ENCODE results near the gene PBXIP1. TPM values are rescaled to one million over a fixed set of nuclear protein-coding genes. Genes with fewer than 3 reads are reported as not detected.

Gene PBXIP1
- total and polyA plus RNA-seq, 10 of the 15 experiments (the other 5 are each of a cell fraction or from before 2014, with no cell fraction given), result 0.63 to 25.6 (median 15.4) TPM

DNA sequence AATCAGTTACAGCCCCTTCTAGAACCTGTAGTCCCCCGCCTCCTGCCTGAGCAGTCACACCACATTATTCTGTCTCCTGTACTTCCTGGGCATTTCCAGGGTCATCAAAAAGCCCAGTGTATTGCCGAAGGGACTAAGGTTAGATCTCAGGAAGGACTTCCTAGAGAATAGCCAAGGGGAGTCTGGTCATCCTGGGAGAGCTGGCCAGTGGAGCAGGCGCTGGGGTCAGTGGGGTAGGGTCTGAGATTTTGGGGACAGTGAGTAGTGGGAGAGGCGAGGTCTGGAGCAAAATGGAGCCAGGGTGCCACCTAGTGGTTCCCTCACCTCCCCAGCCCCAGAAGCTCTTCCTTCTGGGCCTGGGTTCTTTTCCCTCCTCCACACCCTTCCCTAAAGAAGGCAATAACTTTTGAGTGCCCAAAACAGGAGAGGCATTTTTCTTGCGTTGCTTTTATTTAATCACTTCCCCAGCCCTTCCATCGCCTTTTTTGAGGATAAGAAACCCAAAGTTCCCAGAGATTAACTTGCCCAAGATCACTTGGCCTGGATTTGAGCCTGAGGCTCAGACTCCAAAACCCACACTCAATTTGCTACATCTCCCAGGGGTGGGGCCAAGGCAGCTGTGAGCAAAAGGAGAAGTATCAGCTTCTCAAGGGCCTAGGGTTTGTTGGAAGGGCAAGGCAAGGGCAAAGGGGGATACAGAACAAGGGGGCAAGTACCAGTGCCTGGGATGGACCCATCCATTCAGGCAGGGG lies 12.1 kb downstream of the PBXIP1 start (continued):
- TF ChIP-seq EP300 (IDR thresholded peaks at IDR 0.05; ENCODE audit: borderline replicate concordance in 1 of 2, control insufficient read depth in 1 of 2, low read depth in 2 of 2, low read length in 2 of 2) (no peak), ZBED1 (IDR thresholded peaks at IDR 0.05; ENCODE audit: borderline replicate concordance) (no peak), IKZF2 (IDR thresholded peaks at IDR 0.05) (peak; percentile 53 to 61), JUNB (IDR thresholded peaks at IDR 0.05) (no peak), EZH2 (IDR thresholded peaks at IDR 0.05; ENCODE audit: borderline replicate concordance, control insufficient read depth, low read depth, low read length) (no peak), YBX1 (IDR thresholded peaks at IDR 0.05) (no peak), TARDBP (IDR thresholded peaks at IDR 0.05; ENCODE audit: borderline replicate concordance) (no peak), CBX3 (IDR thresholded peaks at IDR 0.05; ENCODE audit: borderline replicate concordance, low read depth) (no peak), ZNF217 (IDR thresholded peaks at IDR 0.05) (no peak)
- TF ChIP-seq, protein P1, sequence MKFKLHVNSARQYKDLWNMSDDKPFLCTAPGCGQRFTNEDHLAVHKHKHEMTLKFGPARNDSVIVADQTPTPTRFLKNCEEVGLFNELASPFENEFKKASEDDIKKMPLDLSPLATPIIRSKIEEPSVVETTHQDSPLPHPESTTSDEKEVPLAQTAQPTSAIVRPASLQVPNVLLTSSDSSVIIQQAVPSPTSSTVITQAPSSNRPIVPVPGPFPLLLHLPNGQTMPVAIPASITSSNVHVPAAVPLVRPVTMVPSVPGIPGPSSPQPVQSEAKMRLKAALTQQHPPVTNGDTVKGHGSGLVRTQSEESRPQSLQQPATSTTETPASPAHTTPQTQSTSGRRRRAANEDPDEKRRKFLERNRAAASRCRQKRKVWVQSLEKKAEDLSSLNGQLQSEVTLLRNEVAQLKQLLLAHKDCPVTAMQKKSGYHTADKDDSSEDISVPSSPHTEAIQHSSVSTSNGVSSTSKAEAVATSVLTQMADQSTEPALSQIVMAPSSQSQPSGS (IDR thresholded peaks at IDR 0.05; ENCODE audit: low read length), result no peak
- TF ChIP-seq, protein P2, sequence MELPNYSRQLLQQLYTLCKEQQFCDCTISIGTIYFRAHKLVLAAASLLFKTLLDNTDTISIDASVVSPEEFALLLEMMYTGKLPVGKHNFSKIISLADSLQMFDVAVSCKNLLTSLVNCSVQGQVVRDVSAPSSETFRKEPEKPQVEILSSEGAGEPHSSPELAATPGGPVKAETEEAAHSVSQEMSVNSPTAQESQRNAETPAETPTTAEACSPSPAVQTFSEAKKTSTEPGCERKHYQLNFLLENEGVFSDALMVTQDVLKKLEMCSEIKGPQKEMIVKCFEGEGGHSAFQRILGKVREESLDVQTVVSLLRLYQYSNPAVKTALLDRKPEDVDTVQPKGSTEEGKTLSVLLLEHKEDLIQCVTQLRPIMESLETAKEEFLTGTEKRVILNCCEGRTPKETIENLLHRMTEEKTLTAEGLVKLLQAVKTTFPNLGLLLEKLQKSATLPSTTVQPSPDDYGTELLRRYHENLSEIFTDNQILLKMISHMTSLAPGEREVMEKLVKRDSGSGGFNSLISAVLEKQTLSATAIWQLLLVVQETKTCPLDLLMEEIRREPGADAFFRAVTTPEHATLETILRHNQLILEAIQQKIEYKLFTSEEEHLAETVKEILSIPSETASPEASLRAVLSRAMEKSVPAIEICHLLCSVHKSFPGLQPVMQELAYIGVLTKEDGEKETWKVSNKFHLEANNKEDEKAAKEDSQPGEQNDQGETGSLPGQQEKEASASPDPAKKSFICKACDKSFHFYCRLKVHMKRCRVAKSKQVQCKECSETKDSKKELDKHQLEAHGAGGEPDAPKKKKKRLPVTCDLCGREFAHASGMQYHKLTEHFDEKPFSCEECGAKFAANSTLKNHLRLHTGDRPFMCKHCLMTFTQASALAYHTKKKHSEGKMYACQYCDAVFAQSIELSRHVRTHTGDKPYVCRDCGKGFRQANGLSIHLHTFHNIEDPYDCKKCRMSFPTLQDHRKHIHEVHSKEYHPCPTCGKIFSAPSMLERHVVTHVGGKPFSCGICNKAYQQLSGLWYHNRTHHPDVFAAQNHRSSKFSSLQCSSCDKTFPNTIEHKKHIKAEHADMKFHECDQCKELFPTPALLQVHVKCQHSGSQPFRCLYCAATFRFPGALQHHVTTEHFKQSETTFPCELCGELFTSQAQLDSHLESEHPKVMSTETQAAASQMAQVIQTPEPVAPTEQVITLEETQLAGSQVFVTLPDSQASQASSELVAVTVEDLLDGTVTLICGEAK (IDR thresholded peaks at IDR 0.05; ENCODE audit: borderline replicate concordance), result no peak
- TF ChIP-seq, protein P3, sequence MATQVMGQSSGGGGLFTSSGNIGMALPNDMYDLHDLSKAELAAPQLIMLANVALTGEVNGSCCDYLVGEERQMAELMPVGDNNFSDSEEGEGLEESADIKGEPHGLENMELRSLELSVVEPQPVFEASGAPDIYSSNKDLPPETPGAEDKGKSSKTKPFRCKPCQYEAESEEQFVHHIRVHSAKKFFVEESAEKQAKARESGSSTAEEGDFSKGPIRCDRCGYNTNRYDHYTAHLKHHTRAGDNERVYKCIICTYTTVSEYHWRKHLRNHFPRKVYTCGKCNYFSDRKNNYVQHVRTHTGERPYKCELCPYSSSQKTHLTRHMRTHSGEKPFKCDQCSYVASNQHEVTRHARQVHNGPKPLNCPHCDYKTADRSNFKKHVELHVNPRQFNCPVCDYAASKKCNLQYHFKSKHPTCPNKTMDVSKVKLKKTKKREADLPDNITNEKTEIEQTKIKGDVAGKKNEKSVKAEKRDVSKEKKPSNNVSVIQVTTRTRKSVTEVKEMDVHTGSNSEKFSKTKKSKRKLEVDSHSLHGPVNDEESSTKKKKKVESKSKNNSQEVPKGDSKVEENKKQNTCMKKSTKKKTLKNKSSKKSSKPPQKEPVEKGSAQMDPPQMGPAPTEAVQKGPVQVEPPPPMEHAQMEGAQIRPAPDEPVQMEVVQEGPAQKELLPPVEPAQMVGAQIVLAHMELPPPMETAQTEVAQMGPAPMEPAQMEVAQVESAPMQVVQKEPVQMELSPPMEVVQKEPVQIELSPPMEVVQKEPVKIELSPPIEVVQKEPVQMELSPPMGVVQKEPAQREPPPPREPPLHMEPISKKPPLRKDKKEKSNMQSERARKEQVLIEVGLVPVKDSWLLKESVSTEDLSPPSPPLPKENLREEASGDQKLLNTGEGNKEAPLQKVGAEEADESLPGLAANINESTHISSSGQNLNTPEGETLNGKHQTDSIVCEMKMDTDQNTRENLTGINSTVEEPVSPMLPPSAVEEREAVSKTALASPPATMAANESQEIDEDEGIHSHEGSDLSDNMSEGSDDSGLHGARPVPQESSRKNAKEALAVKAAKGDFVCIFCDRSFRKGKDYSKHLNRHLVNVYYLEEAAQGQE (IDR thresholded peaks at IDR 0.05; ENCODE audit: low read depth, low read length), result no peak
